CD14-positive monocyte (primary cell): Measurements from ENCODE around the gene C3orf18. TPM values are rescaled to one million over a fixed set of nuclear protein-coding genes. Genes with fewer than 3 reads are reported as not detected.

ENCODE experiments used
- DNase-seq, 3 donors: peaks; one replicate each; pipeline ENCODE4 v3.0.0-alpha.2; 2011 to 2022
- H2AFZ ChIP-seq: 2 replicates; pipeline ENCODE4 v1.6.0; 2012; ENCODE audit warnings: mild to moderate bottlenecking, low read depth, low read length, inconsistent platforms; ENCODE audit not compliant: insufficient read depth, poor library complexity, severe bottlenecking
- H3K27ac ChIP-seq, 2 donors: 1 replicate in 1 of 2; 2 replicates in 1 of 2; pipeline ENCODE4 v1.5.1; 2012 to 2013; ENCODE audit warnings: low read length in 2 of 2, control low read depth in 1 of 2, inconsistent platforms in 1 of 2, low read depth in 1 of 2, mild to moderate bottlenecking in 1 of 2
- H3K27me3 ChIP-seq, 2 donors: one replicate each; pipeline versions ENCODE4 v1.6.0 to v1.6.1; 2011 to 2013; ENCODE audit warnings: low read length in 2 of 2; ENCODE audit not compliant: control insufficient read depth in 2 of 2, insufficient read depth in 2 of 2
- H3K36me3 ChIP-seq, 2 donors: replicated peaks in 1 of 2; 1 replicate in 1 of 2; 2 replicates in 1 of 2; pipeline versions ENCODE4 v1.5.1 to v1.6.1; 2012 to 2013; ENCODE audit warnings: low read length in 2 of 2, control low read depth in 1 of 2, inconsistent platforms in 1 of 2, mild to moderate bottlenecking in 1 of 2; ENCODE audit not compliant: insufficient read depth in 2 of 2, control insufficient read depth in 1 of 2
- H3K4me1 ChIP-seq, 2 donors: 1 replicate in 1 of 2; 2 replicates in 1 of 2; pipeline versions ENCODE4 v1.5.1 to v1.6.1; 2012 to 2013; ENCODE audit warnings: low read length in 2 of 2, control low read depth in 1 of 2, inconsistent platforms in 1 of 2, mild to moderate bottlenecking in 1 of 2, moderate library complexity in 1 of 2; ENCODE audit not compliant: insufficient read depth in 2 of 2, control insufficient read depth in 1 of 2
- H3K4me2 ChIP-seq: replicated peaks from 2 replicates; pipeline ENCODE3; 2012; ENCODE audit warnings: low read length, moderate library complexity, mild to moderate bottlenecking; ENCODE audit not compliant: poor library complexity, severe bottlenecking; ENCODE audit errors: extremely low read depth
- H3K4me3 ChIP-seq, 3 experiments: fragments of 200-600 bp in 1 of 3; sonication (generic) in 1 of 3; replicated peaks in 1 of 3; 1 replicate in 2 of 3; 2 replicates in 1 of 3; pipeline ENCODE4 v1.5.1; 2011 to 2013; ENCODE audit warnings: low read length in 3 of 3, mild to moderate bottlenecking in 3 of 3, control low read depth in 2 of 3, low read depth in 2 of 3, inconsistent platforms in 1 of 3, moderate library complexity in 1 of 3
- H3K79me2 ChIP-seq: 2 replicates; pipeline ENCODE4 v1.6.0; 2012; ENCODE audit warnings: mild to moderate bottlenecking, control low read depth, inconsistent platforms, low read length, moderate library complexity; ENCODE audit not compliant: insufficient read depth
- H3K9ac ChIP-seq: 2 replicates; pipeline ENCODE4 v1.6.0; 2017; ENCODE audit warnings: low read length, mild to moderate bottlenecking; ENCODE audit not compliant: insufficient read depth, poor library complexity, severe bottlenecking
- H3K9me3 ChIP-seq, 2 donors: replicated peaks in 1 of 2; 1 replicate in 1 of 2; 2 replicates in 1 of 2; pipeline versions ENCODE4 v1.5.1 to v1.6.1; 2012 to 2013; ENCODE audit warnings: low read length in 2 of 2, control low read depth in 1 of 2; ENCODE audit not compliant: control insufficient read depth in 1 of 2, insufficient read depth in 1 of 2
- H4K20me1 ChIP-seq: 2 replicates; pipeline ENCODE4 v1.6.0; 2012; ENCODE audit warnings: mild to moderate bottlenecking, low read length, control low read depth, moderate library complexity; ENCODE audit not compliant: insufficient read depth
- H3K27ac Mint-ChIP-seq, 7 donors: one replicate each; pipeline ENCODE4 v1.8.0; 2020; ENCODE audit warnings: mild to moderate bottlenecking in 7 of 7, mixed read lengths in 7 of 7, moderate library complexity in 6 of 7, inconsistent platforms in 2 of 7
- H3K27me3 Mint-ChIP-seq, 3 donors: one replicate each; pipeline ENCODE4 v1.8.0; 2021 to 2022; ENCODE audit warnings: low read depth in 3 of 3, mild to moderate bottlenecking in 3 of 3, mixed read lengths in 3 of 3, moderate library complexity in 3 of 3, inconsistent platforms in 1 of 3
- H3K36me3 Mint-ChIP-seq, 2 donors: one replicate each; pipeline ENCODE4 v1.8.0; 2020; ENCODE audit warnings: mixed read lengths in 2 of 2, inconsistent platforms in 1 of 2, mild to moderate bottlenecking in 1 of 2
- H3K4me1 Mint-ChIP-seq: one replicate; pipeline ENCODE4 v1.8.0; 2020; ENCODE audit warnings: mild to moderate bottlenecking, mixed read lengths
- H3K4me3 Mint-ChIP-seq, 2 donors: one replicate each; pipeline ENCODE4 v1.8.0; 2020; ENCODE audit warnings: mild to moderate bottlenecking in 2 of 2, mixed read lengths in 2 of 2, moderate library complexity in 1 of 2
- H3K9me3 Mint-ChIP-seq, 7 donors: one replicate each; pipeline ENCODE4 v1.8.0; 2020 to 2022; ENCODE audit warnings: mixed read lengths in 7 of 7, mild to moderate bottlenecking in 6 of 7, moderate library complexity in 6 of 7, inconsistent platforms in 2 of 7
- CTCF ChIP-seq: fragments of 200-600 bp; IDR thresholded peaks from one replicate; pipeline ENCODE4 v1.8.0; 2022; ENCODE audit warnings: antibody characterized with exemption, mild to moderate bottlenecking
- WGBS: methylation state at CpG from one replicate; pipeline ENCODE4 v1.1.5; 2013; ENCODE audit warnings: missing lambda C conversion rate; ENCODE audit not compliant: insufficient coverage; 5-methylcytosine and 5-hydroxymethylcytosine counted together
- intact Hi-C, 2 donors: fragments of 100-400 bp; cut with micrococcal nuclease; formaldehyde crosslinking; loops; one replicate each; pipeline versions ENCODE4 v1.15.0 to v1.15.1; 2023
- polyA plus RNA-seq, 3 donors: library from polyadenylated mRNA; depleted of rRNA in 1 of 3; unstranded in 2 of 3; stranded (reverse) in 1 of 3; fragments of 300-500 nt in 2 of 3; fragments of >200 nt in 1 of 3; fragmentation: Illumina TruSeq in 2 of 3; gene quantifications; 1 replicate in 2 of 3; 2 replicates in 1 of 3; pipeline ENCODE4 v1.2.3, GENCODE V29; 2012 to 2021

The C3orf18 gene
- polyA plus RNA-seq, 3 donors: 0.18 to 1.5 (median 0.76) TPM

- H3K9ac ChIP-seq: no peak overlapping the region
- intact Hi-C loops: no loop called here
Measured at GRCh38 chr3:50588759-50589433, 21.3 kb upstream of the C3orf18 start.

More at GRCh38 chr3:50588759-50589433, 21.3 kb upstream of the C3orf18 start:
- Mint-ChIP-seq H3K4me1 (peaks cover 58% of the 10 kb centered on the region), H3K9me3 (peaks cover 0 to 1% (median 0%) of the 10 kb centered on the region in 7 donors), H3K27ac (peak overlapping the region in 5 of 7 donors; percentile 21 to 84 (median 82)), H3K27me3 (peaks cover 0 to 2% (median 0%) of the 10 kb centered on the region in 3 donors), H3K4me3 (peak overlapping the region in 1 of 2 donors; percentile 6), H3K36me3 (peaks cover 6 to 11% of the 10 kb centered on the region in 2 donors)
- Histone ChIP-seq H3K4me1 (peaks cover 63 to 70% of the 10 kb centered on the region in 2 donors), H2AFZ (no peak overlapping the region), H3K36me3 (peaks cover 0 to 2% of the 10 kb centered on the region in 2 donors), H3K4me3 (no peak overlapping the region), H3K27me3 (no peaks in the 10 kb centered on the region), H3K79me2 (no peaks in the 10 kb centered on the region), H3K27ac (no peak overlapping the region), H4K20me1 (no peaks in the 10 kb centered on the region), H3K4me2 (no peak overlapping the region), H3K9me3 (no peaks in the 10 kb centered on the region)
- WGBS: 80% methylated on average over 1 of the region's 4 CpGs
- no peak for DNase-seq
- no peak for TF ChIP-seq CTCF
